NCI-H128 (cell line): ENCODE data around the gene RADIL.

ENCODE experiments used
- DNase-seq: peaks from one replicate; lab custom pipeline; 2025; ENCODE audit not compliant: unreplicated experiment; lab: John Stamatoyannopoulos, UW

Gene RADIL

DNA sequence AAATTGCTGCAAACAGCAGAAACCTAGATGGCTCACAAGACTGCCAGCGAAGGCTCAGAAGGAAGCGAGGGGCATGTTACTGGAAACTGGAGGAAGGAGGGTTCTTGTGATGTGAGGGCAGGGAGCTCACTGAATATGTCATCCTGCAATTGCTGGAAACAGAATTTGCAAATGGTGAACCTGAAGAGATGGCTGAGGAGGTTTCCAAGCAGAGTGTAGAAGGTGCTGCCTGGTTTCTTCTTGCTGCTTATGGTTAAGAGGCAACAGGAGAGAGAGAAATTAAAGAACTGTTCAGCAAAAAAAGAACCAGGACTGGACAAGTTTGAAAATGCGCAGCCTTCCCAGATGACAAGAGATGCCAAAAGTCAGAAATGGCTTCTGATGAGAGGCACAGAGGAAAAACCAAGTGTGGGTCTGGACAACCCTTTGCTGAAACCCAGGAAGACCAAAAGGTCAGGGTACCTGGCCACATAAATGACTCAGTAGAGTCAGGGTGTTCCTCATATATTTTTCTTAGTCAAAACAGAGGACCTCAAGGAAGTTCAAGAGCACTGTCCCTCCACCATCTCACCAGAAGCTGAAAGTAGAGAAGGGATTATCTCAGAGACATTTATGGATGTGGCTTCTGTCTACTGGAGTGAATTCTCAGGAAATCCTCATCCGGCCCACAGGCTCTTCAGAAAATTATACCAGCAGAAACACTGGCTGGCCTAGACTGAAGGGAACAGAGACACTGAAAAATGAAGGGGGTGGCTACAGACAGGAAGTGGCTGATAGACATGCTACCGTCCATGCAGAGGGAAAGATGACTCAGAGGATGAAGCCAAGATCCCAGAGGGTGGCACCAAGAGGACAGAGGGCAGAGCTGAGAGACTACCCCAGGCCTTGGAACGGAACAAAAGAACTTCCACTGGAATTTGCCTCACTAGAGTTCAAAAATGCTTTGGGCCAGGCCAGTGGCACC lies 31.8 kb downstream of the RADIL start:
- no peak for DNase-seq

GRCh38 chr7:4850262-4850795 lies 33.2 kb downstream of the RADIL start:
- no peak for DNase-seq

DNA sequence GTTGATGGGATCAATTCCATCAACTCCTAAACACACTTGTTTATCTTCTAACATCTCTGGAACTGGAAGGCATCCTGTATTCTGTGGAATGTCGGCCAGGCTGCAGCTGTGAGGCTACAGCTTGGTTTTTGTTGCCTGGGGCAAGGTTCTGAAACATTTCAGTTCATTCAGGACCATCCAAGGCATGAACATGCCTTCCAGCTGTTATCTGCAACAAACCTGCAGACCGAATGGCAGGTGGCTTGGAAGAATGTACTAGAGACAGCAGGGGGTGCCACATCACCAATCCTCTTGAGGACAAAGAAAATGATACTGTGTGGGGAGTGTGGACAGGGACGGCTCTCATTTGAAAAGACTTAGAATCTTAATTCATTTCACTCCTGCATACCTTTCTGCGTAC lies 34.1 kb downstream of the RADIL start:
- no peak for DNase-seq

DNA sequence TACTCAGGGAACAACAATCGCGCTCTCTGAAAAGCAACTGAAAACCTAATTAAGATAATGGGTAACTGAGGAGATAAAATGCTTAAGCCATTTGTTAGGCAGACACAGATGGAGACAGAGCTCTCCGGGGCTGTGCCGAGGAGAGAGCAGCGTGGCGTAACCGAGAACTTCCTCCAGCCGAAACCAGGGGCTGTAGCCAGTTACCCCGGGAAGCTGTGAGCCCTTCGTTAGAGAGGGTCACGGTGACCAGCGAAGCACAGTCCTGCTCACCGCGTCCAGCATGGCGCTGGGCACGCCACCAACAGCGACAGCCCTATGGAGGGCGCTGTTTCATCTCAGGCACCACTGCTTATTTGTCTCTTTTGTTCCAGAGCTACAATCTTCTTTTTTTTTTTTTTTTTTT lies 37.8 kb downstream of the RADIL start:
- DNase-seq, result no peak

DNA sequence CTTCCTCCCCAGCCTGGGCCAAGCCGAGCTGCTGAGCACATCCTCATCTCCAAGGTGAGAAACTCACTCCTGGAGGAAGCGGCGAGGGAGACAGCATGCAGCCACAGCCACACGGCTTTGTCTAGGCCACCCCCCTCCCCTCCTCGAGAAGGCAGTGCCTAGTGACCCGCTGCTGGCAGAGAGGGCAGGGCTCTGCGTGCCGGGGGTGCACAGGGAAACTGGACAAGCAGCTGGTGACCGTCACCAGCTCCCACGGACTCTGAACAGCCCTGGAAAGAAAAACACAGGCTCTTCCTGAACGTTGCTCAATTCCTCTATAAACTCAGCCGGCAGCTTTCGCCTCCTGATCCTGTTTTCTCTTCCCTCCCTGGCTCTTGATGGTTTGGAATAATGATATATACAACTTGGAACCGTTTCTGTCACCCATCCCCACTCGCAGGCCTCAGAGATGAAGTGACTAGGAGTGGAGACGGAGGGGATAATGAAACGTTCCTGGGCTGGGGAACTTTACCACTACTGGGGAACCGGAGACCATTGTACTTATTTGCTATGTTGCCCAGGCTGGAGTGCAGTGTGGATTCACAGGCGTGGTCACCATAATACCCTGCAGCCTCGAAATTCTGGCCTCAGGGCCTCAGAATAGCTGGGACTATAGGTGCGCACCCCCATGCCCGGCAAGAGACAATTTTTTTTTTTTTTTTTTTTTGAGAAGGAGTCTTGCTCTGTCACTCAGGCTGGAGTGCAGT lies 41.0 kb downstream of the RADIL start:
- no peak for DNase-seq

- no peak for DNase-seq
These were observed 41.7 kb downstream of the RADIL start for GRCh38 chr7:4841836-4842235.

GRCh38 chr7:4841007-4841784 lies 42.3 kb downstream of the RADIL start:
- DNase-seq, result no peak

DNA sequence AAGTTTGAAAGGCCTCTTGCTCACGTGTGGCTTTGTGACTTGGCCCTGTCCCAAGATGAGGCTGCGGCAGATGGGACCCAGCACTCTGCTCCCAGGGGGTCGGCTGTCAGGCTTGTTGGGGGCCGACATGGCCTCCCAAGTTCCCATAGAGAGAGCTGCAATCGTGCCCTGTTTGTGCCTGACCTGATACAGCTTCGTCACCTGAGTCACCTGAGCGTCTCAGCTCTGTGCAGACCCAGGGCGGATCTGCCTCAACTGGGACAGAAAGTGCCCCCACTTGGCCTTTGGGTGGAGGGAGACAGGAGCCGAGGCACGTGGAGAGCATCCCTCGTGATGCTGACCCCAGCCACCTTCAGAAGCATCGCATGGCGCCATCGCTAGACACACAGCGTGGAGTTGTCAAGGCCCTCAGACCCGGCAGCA lies 43.4 kb downstream of the RADIL start:
- no peak for DNase-seq

- no peak for DNase-seq
These were observed 44.7 kb downstream of the RADIL start for GRCh38 chr7:4838626-4839334.

- DNase-seq, result no peak
These were observed 45.5 kb downstream of the RADIL start for GRCh38 chr7:4837803-4838625.

DNA sequence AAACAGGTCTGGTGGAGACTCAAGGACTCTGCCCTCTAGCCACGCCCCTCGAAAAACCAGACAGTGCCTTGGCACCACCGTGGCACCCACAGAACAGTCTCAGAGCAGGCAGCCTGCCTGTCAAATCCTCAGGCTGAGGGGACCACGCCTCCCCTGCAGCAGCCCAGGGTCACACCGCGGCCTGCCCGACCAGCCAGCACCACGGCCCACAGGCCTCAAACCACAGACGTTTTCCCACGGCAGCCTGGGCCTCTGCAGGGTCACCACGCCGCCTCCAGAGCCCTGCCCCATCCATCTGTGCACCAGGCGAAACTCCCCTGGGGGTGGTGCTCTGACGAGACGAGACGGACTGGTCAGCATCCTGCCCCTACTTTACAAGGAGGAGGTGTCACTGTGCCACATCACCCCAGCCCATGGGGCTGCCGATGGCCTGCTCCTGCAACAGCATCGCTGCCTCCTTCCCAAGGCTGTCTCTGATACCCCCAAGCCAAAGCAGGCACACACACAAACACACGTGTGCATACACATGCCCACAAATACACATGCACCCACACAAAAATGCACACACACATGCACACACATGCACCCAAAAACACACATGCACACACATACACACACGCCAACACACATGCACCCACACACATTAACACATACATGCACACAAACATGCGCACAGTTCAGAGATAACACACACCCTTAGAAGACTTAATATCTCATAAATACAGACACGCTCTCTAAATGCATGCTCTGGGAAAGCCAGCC lies 46.3 kb downstream of the RADIL start:
- no peak for DNase-seq

DNA sequence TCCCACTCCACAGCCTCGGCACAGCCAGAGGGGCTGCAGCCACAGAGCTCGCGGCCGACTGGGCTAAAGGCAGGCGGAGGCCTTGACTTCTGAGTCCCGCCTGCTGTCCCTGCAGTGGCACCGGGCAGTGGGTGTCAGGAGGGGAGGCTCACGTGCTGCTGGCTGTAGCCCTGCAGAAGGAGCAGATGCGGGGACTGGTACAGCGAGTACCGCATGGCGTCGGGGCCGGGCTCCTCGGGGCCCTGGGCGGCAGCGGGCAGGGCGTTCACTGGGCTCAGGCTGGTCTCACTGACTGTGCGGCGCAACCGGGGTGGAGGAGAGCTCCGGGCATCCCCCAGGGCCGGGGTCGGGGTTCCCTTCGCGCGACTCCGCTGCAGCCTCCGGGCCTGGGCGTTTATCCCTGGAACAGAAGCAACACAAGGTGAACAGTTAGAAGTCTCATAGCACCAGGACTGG lies 47.3 kb downstream of the RADIL start:
- no peak for DNase-seq

GRCh38 chr7:4835398-4836205 lies 47.9 kb downstream of the RADIL start:
- DNase-seq, result no peak

DNA sequence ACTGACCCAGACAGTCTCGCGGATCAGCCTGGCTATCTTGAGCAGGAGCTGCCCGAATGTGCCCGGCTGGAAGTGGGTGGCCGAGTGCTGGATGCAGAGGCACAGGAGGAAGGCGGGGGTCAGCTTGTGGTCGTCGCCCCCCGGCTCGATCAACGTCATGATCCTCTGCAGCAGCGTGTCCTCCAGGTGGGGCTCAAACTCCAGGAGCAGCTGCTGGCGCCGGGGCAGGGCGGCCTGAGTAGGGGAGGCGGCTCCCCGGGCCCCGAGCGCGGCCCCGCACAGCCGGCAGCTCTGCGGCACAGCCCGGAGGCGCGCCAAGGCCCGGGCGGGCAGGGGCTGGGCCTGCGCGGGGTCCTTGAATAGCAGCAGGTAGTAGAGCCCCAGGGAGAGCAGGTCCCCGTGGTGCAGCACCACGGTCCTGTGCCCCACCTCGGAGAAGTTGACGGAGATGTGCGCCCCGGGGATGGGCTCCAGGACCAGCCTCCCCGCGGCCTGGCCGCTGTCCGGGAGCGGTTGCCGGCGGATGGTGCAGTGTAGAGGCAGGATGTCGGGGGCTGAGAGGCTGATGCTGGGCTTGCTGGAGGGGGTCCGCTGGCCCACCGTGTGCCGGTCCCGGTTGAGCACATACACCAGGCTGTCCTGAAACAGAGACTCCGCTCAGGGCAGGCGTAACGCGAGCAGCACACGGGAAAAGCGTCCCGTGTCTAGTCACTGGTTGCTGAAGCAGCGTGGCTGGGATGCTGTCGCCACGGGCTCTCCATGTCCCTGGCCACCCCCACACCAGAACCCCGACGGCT lies 48.7 kb downstream of the RADIL start:
- DNase-seq, result no peak

DNA sequence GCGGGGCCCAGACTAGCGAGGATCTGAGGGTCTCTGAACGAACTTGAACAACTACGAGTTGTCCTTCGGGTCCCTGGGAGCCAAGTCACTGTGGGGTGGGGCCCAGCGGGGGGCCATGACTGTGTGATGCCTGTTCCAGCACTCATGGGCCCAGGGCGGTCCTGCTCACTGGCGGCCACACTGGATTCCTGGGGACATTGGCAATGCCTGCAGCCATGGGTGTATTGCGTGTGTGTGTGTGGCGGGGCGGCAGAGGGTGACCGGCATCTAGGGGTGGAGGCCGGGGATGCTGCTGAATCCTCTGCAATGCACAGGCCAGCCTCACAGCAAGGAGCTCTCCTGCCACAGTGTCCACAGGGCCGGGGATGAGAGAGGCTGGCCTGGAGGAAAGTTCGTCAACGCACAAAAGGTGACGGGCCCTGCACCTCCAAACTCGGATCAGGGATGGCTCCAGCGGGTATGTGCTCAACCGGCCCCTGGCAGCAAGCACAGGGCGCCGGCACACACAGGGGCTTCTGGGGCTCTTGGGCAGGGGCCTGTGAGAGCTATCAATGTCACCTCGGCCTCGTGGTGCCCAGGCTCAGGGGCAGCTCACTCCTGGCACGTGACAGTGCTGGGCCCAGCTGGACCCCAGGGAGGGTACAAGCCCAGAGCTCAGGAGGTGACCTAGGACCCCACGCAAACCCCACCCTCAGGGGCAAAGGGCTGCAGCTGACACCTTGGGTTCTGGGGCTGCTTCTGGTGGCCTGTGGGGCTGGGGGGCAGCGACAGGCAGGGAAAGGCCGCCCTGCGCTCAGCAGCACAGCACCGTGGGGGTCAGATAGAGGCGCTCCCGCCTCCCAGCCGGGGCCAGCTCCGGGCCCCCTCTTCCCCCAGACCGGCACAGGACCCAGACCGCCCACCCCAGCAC lies 49.6 kb downstream of the RADIL start:
- no peak for DNase-seq

DNA sequence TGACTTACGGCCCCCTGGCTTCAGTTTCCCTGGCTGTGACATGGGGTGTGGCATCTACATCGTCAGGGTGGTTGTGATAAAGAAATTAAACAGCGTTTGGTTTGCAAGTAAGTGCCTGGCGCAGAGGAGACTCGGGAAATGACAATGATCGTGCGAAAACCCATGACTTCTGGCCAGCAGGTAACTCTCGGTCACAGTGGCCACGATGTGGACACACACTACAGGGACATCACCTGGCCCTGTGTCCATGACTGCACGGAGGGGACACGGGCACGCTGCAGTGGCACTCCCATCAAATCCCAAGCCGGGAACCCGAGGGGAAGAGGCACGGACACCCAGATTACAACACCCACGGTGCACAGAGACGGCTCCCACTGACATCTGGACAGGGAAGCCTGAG lies 50.3 kb downstream of the RADIL start:
- DNase-seq, result no peak
